Measurements from ENCODE around the gene ZSCAN5A.
"Not testable (repeated sequence)": the region's sequence is repeated elsewhere in the genome, so short reads cannot be mapped to it uniquely, and the experiment has no call there.

The ZSCAN5A gene

GRCh38 chr19:56199687-56200086, 115.0 kb downstream of the ZSCAN5A start:
- DNase-seq: no peak

- DNase-seq: not testable (repeated sequence)
These were observed 117.0 kb downstream of the ZSCAN5A start, which contains the start of gene ZSCAN5B for GRCh38 chr19:56197646-56198045. Gene ZSCAN5B (minus strand): TSS chr19:56197783. CDS start chr19:56193052, 4,731 bp downstream.

DNA sequence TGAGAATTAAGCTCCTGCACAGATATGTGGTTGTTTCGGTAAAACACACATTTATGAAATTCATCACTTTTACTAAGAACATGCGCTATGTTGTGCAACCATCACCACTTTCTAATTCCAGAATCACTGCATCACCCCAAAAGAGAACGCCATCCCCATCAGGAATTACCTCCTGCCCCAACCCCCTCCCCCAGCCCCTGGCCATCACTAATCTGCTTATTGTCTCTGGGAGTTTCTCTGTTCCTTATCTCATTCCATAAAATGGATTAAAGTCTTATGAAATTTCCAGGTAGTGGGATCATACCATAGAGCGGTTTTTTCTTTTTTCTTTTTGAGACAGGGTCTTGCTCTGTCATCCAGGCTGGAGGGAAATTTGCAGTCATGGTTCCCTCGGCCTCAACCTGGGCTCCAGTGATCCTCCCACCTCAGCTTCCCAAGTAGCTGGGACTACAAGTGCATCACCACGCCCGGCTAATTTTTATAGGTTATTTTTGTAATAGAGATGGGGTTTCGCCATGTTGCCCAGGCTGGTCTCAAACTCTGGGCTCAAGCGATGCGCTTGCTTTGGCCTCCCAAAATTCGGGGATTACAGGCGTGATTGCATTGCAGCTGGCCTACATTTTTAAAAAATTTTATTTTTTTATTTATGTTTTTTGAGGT, 120.5 kb downstream of the ZSCAN5A start:
- no peak for DNase-seq

DNA sequence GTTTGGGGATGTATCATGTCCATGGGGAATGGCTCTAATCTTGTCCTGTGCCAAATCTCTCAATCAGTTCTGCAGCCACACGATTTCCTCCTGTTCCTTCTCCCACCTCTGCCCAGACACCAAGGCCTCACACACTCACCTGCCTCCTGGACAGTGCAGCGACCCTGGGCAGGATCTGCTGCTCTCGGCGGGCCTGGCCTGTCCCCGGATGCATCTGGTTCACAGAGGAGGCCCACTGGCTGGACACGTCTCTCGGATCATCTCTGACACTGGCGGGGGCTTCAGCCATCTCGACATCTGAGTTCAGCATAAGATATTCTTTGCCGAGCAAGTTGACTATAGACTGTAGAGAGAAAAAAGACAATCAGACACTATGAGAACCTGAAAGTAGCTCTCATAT, 122.9 kb downstream of the ZSCAN5A start:
- DNase-seq: no peak

DNA sequence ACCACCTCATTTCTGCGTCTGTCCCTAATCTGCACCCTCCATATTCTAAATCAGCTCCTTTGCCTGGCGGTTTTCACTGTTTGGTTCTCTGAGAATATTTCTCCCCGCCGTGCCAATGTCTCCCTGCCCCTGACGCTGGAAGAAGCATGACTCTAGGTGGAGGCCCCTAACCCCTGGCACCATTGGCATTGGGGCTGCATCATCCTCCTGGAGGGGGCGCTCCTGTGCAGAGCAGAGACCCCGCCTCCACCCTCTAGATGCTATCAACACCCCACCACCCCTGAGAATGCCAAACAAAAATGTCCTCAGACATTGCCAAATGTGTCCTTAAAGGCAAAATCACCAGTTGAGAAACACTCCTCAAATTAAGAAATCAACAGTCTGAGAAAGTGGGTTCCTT, 123.5 kb downstream of the ZSCAN5A start:
- DNase-seq: no peak

GRCh38 chr19:56189785-56190184, 124.9 kb downstream of the ZSCAN5A start:
- no peak for DNase-seq

DNA sequence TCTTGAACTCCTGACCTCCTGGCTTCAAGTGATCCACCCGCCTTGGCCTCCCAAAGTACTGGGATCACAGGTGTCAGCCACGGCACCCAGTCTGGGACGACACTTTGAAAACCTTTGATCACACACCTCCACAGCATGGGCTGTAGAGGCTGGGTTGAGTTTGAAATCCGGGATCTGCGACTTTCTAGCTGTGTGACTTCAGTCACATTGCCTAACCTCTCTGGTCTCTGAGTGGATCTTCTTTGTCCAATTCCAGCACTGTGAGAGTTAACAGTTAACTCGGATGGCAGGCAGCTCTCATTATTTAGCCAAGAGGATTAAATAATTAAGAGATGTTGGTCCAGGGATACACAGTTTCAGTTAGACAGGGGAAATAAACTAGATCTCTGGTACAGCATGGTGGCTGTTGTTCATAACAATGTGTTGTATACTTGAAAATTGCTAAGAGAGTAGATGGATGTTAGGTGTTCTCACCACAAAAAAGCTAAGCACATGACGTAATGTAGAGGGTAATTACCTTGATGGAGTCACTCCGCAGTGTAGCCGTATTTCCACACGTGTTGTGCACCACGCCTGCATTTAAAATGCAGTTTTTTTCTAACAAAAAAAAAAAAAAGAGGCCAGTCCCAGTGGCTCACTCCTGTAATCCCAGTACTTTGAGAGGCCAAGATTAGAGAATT, 136.9 kb downstream of the ZSCAN5A start:
- no peak for DNase-seq

GRCh38 chr19:56176881-56177280, 137.8 kb downstream of the ZSCAN5A start:
- no peak for DNase-seq

GRCh38 chr19:56176310-56176709, 138.3 kb downstream of the ZSCAN5A start:
- not testable (repeated sequence) for DNase-seq

GRCh38 chr19:56175861-56176307, 138.8 kb downstream of the ZSCAN5A start, which contains the start of gene GALP:
Gene GALP (plus strand): TSS chr19:56176008. CDS start chr19:56177109, 1,101 bp downstream.
- not testable (repeated sequence) for DNase-seq

DNA sequence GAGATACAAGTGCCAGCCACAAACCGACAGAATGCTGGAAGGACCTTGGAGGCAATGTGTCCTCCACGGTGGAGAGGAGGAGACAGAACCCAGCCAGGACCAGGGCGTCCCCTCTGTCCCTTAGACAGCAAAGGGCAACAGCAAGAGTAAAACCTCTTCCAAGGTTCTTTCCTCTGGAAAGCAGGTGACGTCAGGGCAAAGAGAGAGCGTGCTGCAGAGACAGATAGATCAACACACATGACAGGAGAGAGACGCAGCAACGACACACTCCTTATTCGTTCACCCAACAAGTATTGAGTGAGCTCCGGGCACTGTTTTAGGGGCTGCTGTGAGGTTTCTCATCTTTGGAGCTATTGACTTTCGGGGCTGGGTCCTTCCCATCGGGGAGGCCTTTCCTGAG, 140.1 kb downstream of the ZSCAN5A start:
- no peak for DNase-seq

DNA sequence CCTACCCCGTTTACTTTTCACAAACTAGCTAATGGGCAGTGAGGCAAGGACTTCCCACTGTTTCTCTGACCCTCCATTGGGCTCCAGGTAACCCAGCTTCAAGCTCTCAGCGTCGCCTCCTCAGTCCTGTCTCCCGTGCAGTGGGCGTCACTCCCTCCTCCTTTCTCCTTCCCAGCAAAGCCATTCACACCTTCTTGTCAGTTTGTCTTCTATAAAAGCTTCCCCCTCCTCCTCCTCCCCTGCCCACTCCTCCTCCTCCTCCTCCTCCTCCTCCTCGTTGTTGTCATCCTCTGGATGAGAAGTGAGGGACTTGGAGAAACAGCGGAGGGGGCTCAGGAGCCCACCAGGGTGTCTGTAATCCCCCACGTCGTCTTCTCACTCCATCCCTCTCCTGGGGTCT, 140.6 kb downstream of the ZSCAN5A start:
- no peak for DNase-seq

All from effector CD4-positive, alpha-beta T cell (primary cell).